Measurements from ENCODE around the gene MRPL49. TPM values are rescaled to one million over a fixed set of nuclear protein-coding genes. Genes with fewer than 3 reads are reported as not detected.

The MRPL49 gene
- total and polyA plus RNA-seq, 9 of the 15 experiments (the other 6 are each of a cell fraction or from before 2014, with no cell fraction given): 74.3 to 132 (median 91.2) TPM

GRCh38 chr11:65083834-65084597, 38.1 kb upstream of the MRPL49 start, which contains the start of the genes CDCA5 and ZFPL1 (continued):
- TF ChIP-seq ZNF277 (CRISPR knock-in tag; IDR thresholded peaks at IDR 0.05; ENCODE audit: borderline replicate concordance) (no peak), ZNF263 (CRISPR knock-in tag; IDR thresholded peaks at IDR 0.05; ENCODE audit: borderline replicate concordance) (peak; percentile 54; the same call in 1 of the 2 replicates), MLLT1 (IDR thresholded peaks at IDR 0.05) (peak; percentile 14 to 36; a peak in 2 of 4 replicates), ARHGAP35 (IDR thresholded peaks at IDR 0.05; ENCODE audit: partially characterized antibody) (no peak), CREB1 (IDR thresholded peaks at IDR 0.05) (peak; percentile 99), CREB1 (CRISPR knock-in tag; IDR thresholded peaks at IDR 0.05) (peak; percentile 99), CCNT2 (IDR thresholded peaks at IDR 0.05; ENCODE audit: borderline replicate concordance, extremely low read depth, insufficient read length, low read depth, low read length) (peak; percentile 76), SRF (CRISPR knock-in tag; IDR thresholded peaks at IDR 0.05) (peak in 1 of 2 experiments; percentile 54; a peak in 1 of 4 replicates), FOXA3 (CRISPR knock-in tag; conservative IDR thresholded peaks at IDR 0.05 in 1 of 2, IDR thresholded peaks at IDR 0.05 in 1 of 2) (no peak), HNRNPUL1 (IDR thresholded peaks at IDR 0.05; ENCODE audit: low read length) (no peak), CSDE1 (IDR thresholded peaks at IDR 0.05) (peak in 1 of 2 experiments; percentile 88; a peak in 2 of 4 replicates), HOXB6 (CRISPR knock-in tag; IDR thresholded peaks at IDR 0.05; ENCODE audit: borderline replicate concordance) (no peak), BRF1 (IDR thresholded peaks at IDR 0.05; ENCODE audit: borderline replicate concordance, extremely low read depth, insufficient read length) (no peak), SAP30 (IDR thresholded peaks at IDR 0.05; ENCODE audit: borderline replicate concordance, insufficient read depth, low read depth, low read length, poor library complexity, severe bottlenecking) (peak; percentile 99), POLR2B (IDR thresholded peaks at IDR 0.05; ENCODE audit: low read depth, partially characterized antibody) (peak; percentile 82), ETV6 (IDR thresholded peaks at IDR 0.05; ENCODE audit: borderline replicate concordance in 1 of 2, low read depth in 2 of 2, low read length in 1 of 2) (peak in 1 of 2 experiments; percentile 29; a peak in 1 of 4 replicates), ETV6 (CRISPR knock-in tag; IDR thresholded peaks at IDR 0.05; ENCODE audit: borderline replicate concordance) (no peak), MBD2 (IDR thresholded peaks at IDR 0.05; ENCODE audit: borderline replicate concordance, low read depth) (peak; percentile 78; the same call in 1 of the 2 replicates)
- TF ChIP-seq, protein P1, sequence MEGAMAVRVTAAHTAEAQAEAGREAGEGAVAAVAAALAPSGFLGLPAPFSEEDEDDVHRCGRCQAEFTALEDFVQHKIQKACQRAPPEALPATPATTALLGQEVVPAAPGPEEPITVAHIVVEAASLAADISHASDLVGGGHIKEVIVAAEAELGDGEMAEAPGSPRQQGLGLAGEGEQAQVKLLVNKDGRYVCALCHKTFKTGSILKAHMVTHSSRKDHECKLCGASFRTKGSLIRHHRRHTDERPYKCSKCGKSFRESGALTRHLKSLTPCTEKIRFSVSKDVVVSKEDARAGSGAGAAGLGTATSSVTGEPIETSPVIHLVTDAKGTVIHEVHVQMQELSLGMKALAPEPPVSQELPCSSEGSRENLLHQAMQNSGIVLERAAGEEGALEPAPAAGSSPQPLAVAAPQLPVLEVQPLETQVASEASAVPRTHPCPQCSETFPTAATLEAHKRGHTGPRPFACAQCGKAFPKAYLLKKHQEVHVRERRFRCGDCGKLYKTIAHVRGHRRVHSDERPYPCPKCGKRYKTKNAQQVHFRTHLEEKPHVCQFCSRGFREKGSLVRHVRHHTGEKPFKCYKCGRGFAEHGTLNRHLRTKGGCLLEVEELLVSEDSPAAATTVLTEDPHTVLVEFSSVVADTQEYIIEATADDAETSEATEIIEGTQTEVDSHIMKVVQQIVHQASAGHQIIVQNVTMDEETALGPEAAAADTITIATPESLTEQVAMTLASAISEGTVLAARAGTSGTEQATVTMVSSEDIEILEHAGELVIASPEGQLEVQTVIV (CRISPR knock-in tag; IDR thresholded peaks at IDR 0.05; ENCODE audit: borderline replicate concordance): no peak
- TF ChIP-seq, protein P2, sequence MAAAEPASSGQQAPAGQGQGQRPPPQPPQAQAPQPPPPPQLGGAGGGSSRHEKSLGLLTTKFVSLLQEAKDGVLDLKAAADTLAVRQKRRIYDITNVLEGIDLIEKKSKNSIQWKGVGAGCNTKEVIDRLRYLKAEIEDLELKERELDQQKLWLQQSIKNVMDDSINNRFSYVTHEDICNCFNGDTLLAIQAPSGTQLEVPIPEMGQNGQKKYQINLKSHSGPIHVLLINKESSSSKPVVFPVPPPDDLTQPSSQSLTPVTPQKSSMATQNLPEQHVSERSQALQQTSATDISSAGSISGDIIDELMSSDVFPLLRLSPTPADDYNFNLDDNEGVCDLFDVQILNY (CRISPR knock-in tag; IDR thresholded peaks at IDR 0.05): peak; percentile 91
